Kidney (tissue), 14 donors: ENCODE results near the gene ANKS1B. TPM values are rescaled to one million over a fixed set of nuclear protein-coding genes. Genes with fewer than 3 reads are reported as not detected.
A peak's percentile ranks its signal among the peaks of the same experiment; 100 is the strongest.
"Not testable (repeated sequence)": the region's sequence is repeated elsewhere in the genome, so short reads cannot be mapped to it uniquely, and the experiment has no call there.

Source experiments
- DNase-seq, 5 donors: peaks; one replicate each; pipeline ENCODE4 v3.0.0-alpha.2; 2013 to 2020
- FAIRE-seq: peaks from 2 replicates; lab custom pipeline; 2012; peaks lifted over from hg19 to GRCh38; lab: Jason Lieb, UNC
- H3K27ac ChIP-seq, 2 donors: one replicate each; pipeline ENCODE4 v1.7.0; 2013; ENCODE audit warnings: low read depth in 2 of 2, low read length in 2 of 2, inconsistent platforms in 1 of 2
- H3K27me3 ChIP-seq: one replicate; pipeline ENCODE4 v1.7.1; 2013; ENCODE audit warnings: low read length, inconsistent platforms; ENCODE audit not compliant: control insufficient read depth, insufficient read depth
- H3K36me3 ChIP-seq, 3 donors: one replicate each; pipeline versions ENCODE4 v1.7.0 to v1.7.1; 2013; ENCODE audit warnings: low read length in 3 of 3, control low read depth in 1 of 3, inconsistent platforms in 1 of 3; ENCODE audit not compliant: insufficient read depth in 3 of 3, control insufficient read depth in 2 of 3
- H3K4me1 ChIP-seq, 3 donors: one replicate each; pipeline versions ENCODE4 v1.7.0 to v1.7.1; 2013; ENCODE audit warnings: low read length in 3 of 3, inconsistent platforms in 1 of 3, low read depth in 1 of 3; ENCODE audit not compliant: control insufficient read depth in 2 of 3, insufficient read depth in 2 of 3
- H3K4me3 ChIP-seq, 3 donors: one replicate each; pipeline versions ENCODE4 v1.7.0 to v1.8.1; 2013; ENCODE audit warnings: low read length in 3 of 3, control low read depth in 1 of 3, inconsistent platforms in 1 of 3
- H3K9ac ChIP-seq, 3 donors: one replicate each; pipeline versions ENCODE4 v1.7.0 to v1.7.1; 2013; ENCODE audit warnings: low read length in 3 of 3, control low read depth in 1 of 3, inconsistent platforms in 1 of 3
- H3K9me3 ChIP-seq, 3 donors: one replicate each; pipeline versions ENCODE4 v1.7.0 to v1.7.1; 2013; ENCODE audit warnings: low read length in 3 of 3, control low read depth in 1 of 3, inconsistent platforms in 1 of 3; ENCODE audit not compliant: control insufficient read depth in 2 of 3, insufficient read depth in 1 of 3
- intact Hi-C: fragments of 100-400 bp; cut with DNase I; formaldehyde crosslinking; loops from one replicate; pipeline ENCODE4 v1.11.1; 2022
- polyA plus RNA-seq: library from polyadenylated mRNA; stranded (reverse); fragments of 350-450 nt; fragmentation: Illumina TruSeq; extraction: RNeasy Lipid Tissue Mini Kit (QIAGEN cat#74804); gene quantifications from one replicate; pipeline ENCODE4 v1.2.3, GENCODE V29; 2014; ENCODE audit warnings: low read depth, low replicate concordance; ENCODE audit not compliant: insufficient read depth
- total RNA-seq: library from RNA; stranded (reverse); fragmentation: NEBNext Ultra II Directional; extraction: Animal tissue kit (Norgen Biotek cat#: 25700); gene quantifications from one replicate; pipeline ENCODE4 v1.2.1, GENCODE V29; 2021
- TF ChIP-seq, protein P1 (sequence below): IDR thresholded peaks from 3 replicates; pipeline ENCODE4 v1.5.1; 2012; ENCODE audit warnings: mild to moderate bottlenecking, moderate library complexity, borderline replicate concordance; ENCODE audit not compliant: insufficient read depth; ENCODE audit errors: extremely low read depth
- donor health status: control.
- donor health status: control.
- donor health status: control.
- donor health status: control.
- donor health status: control.
- donor health status: DM: yes; HTN: yes; CAD: no.
- donor health status: Normal renal cell carcinoma (clear cell type).

The ANKS1B gene
- total and polyA plus RNA-seq, 2 donors from 2014 or later: 1.7 to 5.8 TPM

DNA sequence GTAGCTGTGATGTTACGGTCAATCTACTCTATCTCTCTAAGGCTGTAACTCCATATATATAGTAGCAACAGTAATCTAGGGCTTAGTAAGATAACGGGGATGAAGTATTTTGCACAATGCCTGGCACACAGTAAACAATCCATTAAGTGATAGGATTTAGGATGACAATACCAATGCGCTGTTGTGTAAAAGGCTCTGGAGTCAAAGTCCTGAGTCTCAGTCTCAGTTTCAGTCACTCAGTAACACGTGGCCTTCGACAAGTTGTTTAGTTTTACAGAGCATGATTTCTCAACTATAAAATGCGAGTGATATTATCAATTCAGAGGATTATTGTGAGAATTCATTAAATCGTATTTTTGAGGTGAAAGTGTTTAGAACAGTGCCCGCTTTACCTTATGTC, 174.8 kb downstream of the ANKS1B start:
- Histone ChIP-seq H3K36me3 (no peaks in the 10 kb centered on the region), H3K9me3 (no peaks in the 10 kb centered on the region), H3K4me3 (no peak overlapping the region), H3K27me3 (no peaks in the 10 kb centered on the region), H3K4me1 (no peaks in the 10 kb centered on the region), H3K9ac (no peak overlapping the region), H3K27ac (no peak overlapping the region)
- DNase-seq (no peak), FAIRE-seq (no peak)
- TF ChIP-seq, protein P1, sequence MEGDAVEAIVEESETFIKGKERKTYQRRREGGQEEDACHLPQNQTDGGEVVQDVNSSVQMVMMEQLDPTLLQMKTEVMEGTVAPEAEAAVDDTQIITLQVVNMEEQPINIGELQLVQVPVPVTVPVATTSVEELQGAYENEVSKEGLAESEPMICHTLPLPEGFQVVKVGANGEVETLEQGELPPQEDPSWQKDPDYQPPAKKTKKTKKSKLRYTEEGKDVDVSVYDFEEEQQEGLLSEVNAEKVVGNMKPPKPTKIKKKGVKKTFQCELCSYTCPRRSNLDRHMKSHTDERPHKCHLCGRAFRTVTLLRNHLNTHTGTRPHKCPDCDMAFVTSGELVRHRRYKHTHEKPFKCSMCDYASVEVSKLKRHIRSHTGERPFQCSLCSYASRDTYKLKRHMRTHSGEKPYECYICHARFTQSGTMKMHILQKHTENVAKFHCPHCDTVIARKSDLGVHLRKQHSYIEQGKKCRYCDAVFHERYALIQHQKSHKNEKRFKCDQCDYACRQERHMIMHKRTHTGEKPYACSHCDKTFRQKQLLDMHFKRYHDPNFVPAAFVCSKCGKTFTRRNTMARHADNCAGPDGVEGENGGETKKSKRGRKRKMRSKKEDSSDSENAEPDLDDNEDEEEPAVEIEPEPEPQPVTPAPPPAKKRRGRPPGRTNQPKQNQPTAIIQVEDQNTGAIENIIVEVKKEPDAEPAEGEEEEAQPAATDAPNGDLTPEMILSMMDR: no peak
- intact Hi-C loops: no loop called here

DNA sequence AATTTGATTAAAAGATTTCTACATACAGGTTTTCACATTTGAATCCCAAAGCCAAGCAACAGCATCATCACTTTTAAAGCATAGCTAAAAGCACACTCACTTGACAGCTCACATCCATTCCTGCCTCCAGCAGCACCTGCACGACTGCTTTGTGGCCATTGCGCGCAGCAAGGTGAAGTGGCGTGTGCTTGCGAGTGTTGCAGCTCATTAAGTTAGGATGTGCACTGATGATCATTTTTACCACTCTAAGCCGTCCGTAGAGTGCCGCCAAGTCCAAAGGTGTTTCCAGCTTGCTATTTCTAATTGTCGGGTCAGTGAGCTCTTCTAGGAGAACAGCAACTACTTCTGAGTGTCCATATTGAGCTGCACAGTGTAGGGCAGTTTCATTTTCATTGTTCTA, 178.4 kb downstream of the ANKS1B start:
- H3K27ac ChIP-seq: no peak overlapping the region
- H3K9ac ChIP-seq: no peak overlapping the region
- H3K9me3 ChIP-seq: no peaks in the 10 kb centered on the region
- TF ChIP-seq, protein P1: no peak
- H3K4me3 ChIP-seq: peak overlapping the region in 2 of 3 donors; percentile 14 to 47
- H3K27me3 ChIP-seq: no peaks in the 10 kb centered on the region
- DNase-seq: peak in 1 of 5 donors; percentile 30
- H3K4me1 ChIP-seq: no peaks in the 10 kb centered on the region
- no peak for FAIRE-seq
- intact Hi-C loops: no loop called here
- no peaks in the 10 kb centered on the region for H3K36me3 ChIP-seq

DNA sequence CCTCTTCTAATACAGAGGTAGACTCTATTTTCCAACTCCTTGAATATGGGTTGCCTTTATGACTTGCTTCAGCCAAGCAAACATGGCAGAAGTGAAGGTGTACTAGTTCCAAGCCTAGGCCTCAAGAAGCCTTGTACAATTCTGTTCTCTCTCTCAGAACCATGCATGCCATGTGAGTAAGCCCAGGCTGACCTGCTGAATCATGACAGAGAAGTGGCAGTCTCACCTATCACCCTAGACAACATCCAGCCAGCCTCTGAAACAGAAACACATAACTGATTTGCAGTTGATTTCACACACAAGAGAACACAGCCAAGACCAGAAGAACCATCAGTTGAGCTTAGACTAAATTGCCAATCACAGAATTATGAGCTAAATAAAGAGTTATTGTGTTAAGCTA, 180.0 kb downstream of the ANKS1B start:
- H3K27ac ChIP-seq: no peak overlapping the region
- TF ChIP-seq, protein P1: no peak
- no peaks in the 10 kb centered on the region for H3K4me1 ChIP-seq
- intact Hi-C loops: no loop called here
- DNase-seq (no peak), FAIRE-seq (no peak)
- H3K9ac ChIP-seq: no peak overlapping the region
- H3K36me3 ChIP-seq: no peaks in the 10 kb centered on the region
- H3K4me3 ChIP-seq: no peak overlapping the region
- no peaks in the 10 kb centered on the region for H3K27me3 ChIP-seq
- H3K9me3 ChIP-seq: no peaks in the 10 kb centered on the region

DNA sequence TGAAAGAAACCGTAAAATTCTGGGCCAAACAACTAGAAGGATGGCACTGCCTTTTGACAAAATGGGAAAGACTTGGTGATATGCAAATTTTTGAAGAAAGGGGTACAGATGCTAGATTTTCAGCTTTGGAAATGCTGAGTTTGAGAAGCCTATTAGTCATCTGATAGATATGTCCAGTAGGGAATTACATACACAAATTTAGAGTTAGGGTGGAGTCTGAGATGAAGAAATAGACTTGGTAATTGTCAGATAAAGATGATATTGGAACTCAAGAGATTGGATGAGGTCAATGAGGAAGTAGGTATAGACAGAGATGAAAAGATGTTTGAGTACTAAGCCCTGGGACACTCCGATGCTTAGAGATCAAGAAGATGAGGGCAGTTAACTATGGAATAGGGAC, 184.1 kb downstream of the ANKS1B start:
- FAIRE-seq (no peak), DNase-seq (no peak)
- intact Hi-C loops: no loop called here
- Histone ChIP-seq H3K9ac (no peak overlapping the region), H3K27me3 (no peaks in the 10 kb centered on the region), H3K4me3 (no peak overlapping the region), H3K27ac (no peak overlapping the region), H3K9me3 (peaks cover 0 to 2% (median 0%) of the 10 kb centered on the region in 3 donors), H3K4me1 (no peaks in the 10 kb centered on the region), H3K36me3 (no peaks in the 10 kb centered on the region)
- TF ChIP-seq, protein P1: no peak

DNA sequence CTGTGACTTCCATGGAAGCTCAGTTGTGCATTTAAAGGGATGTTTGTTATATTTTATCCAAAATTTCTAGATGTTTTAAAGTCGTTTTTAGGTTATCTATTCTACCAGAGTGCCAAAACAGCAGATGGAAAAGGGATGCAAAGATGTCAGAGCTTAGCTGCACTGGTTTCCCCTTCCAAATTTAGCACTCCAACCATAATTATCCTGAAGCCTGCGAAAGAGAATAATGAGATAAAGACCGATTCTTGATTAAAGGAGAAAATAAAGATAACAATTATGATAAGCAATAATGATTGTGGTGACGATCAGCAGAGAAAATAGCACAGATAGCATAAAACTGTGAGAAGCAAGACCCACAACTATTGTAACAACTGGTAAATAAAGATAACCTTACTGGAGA, 186.8 kb downstream of the ANKS1B start:
- H3K27ac ChIP-seq, H3K27me3 ChIP-seq, H3K9me3 ChIP-seq, H3K4me3 ChIP-seq, intact Hi-C loops, H3K36me3 ChIP-seq, FAIRE-seq, DNase-seq, H3K4me1 ChIP-seq, H3K9ac ChIP-seq: not testable (repeated sequence)
